ENCODE results near the gene GDF9.
"Not testable (repeated sequence)": the region's sequence is repeated elsewhere in the genome, so short reads cannot be mapped to it uniquely, and the experiment has no call there.

The GDF9 gene

GRCh38 chr5:132872788-132873118 is 6.5 kb upstream of the GDF9 start:
- FAIRE-seq, result no peak

- FAIRE-seq, result no peak
Measured at GRCh38 chr5:132871459-132872284, 5.4 kb upstream of the GDF9 start.

GRCh38 chr5:132870801-132871200 is 4.5 kb upstream of the GDF9 start:
- no peak for FAIRE-seq

- FAIRE-seq, result no peak
Measured at GRCh38 chr5:132868754-132869153, 2.5 kb upstream of the GDF9 start.

- FAIRE-seq, result no peak
Measured at GRCh38 chr5:132867046-132867451, 780 bp upstream of the GDF9 start.

- no peak for FAIRE-seq
Measured at GRCh38 chr5:132865668-132866341, 464 bp downstream of the GDF9 start.

- no peak for FAIRE-seq
Measured at GRCh38 chr5:132860742-132861141, 5.5 kb downstream of the GDF9 start.

- FAIRE-seq, result no peak
Measured at GRCh38 chr5:132859889-132860437, 6.3 kb downstream of the GDF9 start.

- no peak for FAIRE-seq
Measured at GRCh38 chr5:132856011-132856410, 10.3 kb downstream of the GDF9 start.

- FAIRE-seq, result not testable (repeated sequence)
Measured at GRCh38 chr5:132854992-132855391, 11.3 kb downstream of the GDF9 start.

- no peak for FAIRE-seq
Measured at GRCh38 chr5:132854301-132854700, 12.0 kb downstream of the GDF9 start.

GRCh38 chr5:132853790-132854189 is 12.5 kb downstream of the GDF9 start:
- FAIRE-seq, result no peak

GRCh38 chr5:132853323-132853722 is 12.9 kb downstream of the GDF9 start:
- no peak for FAIRE-seq

GRCh38 chr5:132850066-132850465 is 16.2 kb downstream of the GDF9 start:
- FAIRE-seq, result no peak

GRCh38 chr5:132849347-132849746 is 16.9 kb downstream of the GDF9 start:
- no peak for FAIRE-seq

GRCh38 chr5:132848270-132848669 is 18.0 kb downstream of the GDF9 start:
- FAIRE-seq, result no peak

GRCh38 chr5:132841305-132841704 is 25.0 kb downstream of the GDF9 start:
- FAIRE-seq, result no peak

- no peak for FAIRE-seq
Measured at GRCh38 chr5:132840896-132841295, 25.4 kb downstream of the GDF9 start.

- FAIRE-seq, result no peak
Measured at GRCh38 chr5:132840313-132840712, 26.0 kb downstream of the GDF9 start.

- FAIRE-seq, result no peak
Measured at GRCh38 chr5:132839426-132840301, 26.6 kb downstream of the GDF9 start.

GRCh38 chr5:132838516-132839282 is 27.6 kb downstream of the GDF9 start:
- FAIRE-seq, result no peak

GRCh38 chr5:132837868-132838267 is 28.4 kb downstream of the GDF9 start:
- FAIRE-seq, result no peak

Measured in colon (tissue), 2 donors.